Astrocyte of the cerebellum (primary cell): ENCODE data around the gene MCM10.

Experiments used
- DNase-seq: peaks from one replicate; pipeline ENCODE4 v3.0.0-alpha.2; 2011; ENCODE audit warnings: low read depth
- H3K4me3 ChIP-seq: 2 replicates; pipeline ENCODE4 v1.5.1; 2011; ENCODE audit warnings: mild to moderate bottlenecking, low read depth, low read length, moderate library complexity
- CTCF ChIP-seq: IDR thresholded peaks from 2 replicates; pipeline ENCODE4 v1.5.1; 2012; ENCODE audit warnings: low read length, low read depth, moderate library complexity, mild to moderate bottlenecking; ENCODE audit errors: missing control alignments
- in situ Hi-C: cut with HindIII; loops from 2 replicates; pipeline ENCODE4 v1.10.0; 2017; ENCODE audit warnings: low sequenced_read_pairs

MCM10 gene

GRCh38 chr10:13206546-13207443 lies 45.4 kb downstream of the MCM10 start:
- peak; percentile 65 for TF ChIP-seq CTCF
- no peak overlapping the region for H3K4me3 ChIP-seq
- in situ Hi-C loops = no loop called here
- DNase-seq = peak; percentile 45

- H3K4me3 ChIP-seq = no peak overlapping the region
- in situ Hi-C loops = no loop called here
- no peak for DNase-seq
- no peak for TF ChIP-seq CTCF
Measured at GRCh38 chr10:13213163-13213562, 51.8 kb downstream of the MCM10 start.

- DNase-seq = no peak
- in situ Hi-C loops = no loop called here
Measured at GRCh38 chr10:13218878-13219277, 57.5 kb downstream of the MCM10 start.

GRCh38 chr10:13219685-13220670 lies 58.6 kb downstream of the MCM10 start:
- no peak for DNase-seq
- TF ChIP-seq CTCF = peak; percentile 32
- in situ Hi-C loops = no loop called here
- no peak overlapping the region for H3K4me3 ChIP-seq

More at GRCh38 chr10:13218878-13219277, 57.5 kb downstream of the MCM10 start:
- no peak overlapping the region for H3K4me3 ChIP-seq
- TF ChIP-seq CTCF = no peak

- in situ Hi-C loops = no loop called here
- H3K4me3 ChIP-seq = no peak overlapping the region
- no peak for DNase-seq
- no peak for TF ChIP-seq CTCF
Measured at GRCh38 chr10:13221572-13221971, 60.2 kb downstream of the MCM10 start.

GRCh38 chr10:13222151-13222550 lies 60.8 kb downstream of the MCM10 start:
- no peak overlapping the region for H3K4me3 ChIP-seq
- no peak for TF ChIP-seq CTCF
- in situ Hi-C loops = no loop called here
- DNase-seq = no peak
